ENCODE data around the gene DOCK9.

DOCK9 gene

GRCh38 chr13:98878486-98879126 is 99.3 kb downstream of the DOCK9 start:
- Histone ChIP-seq H3K9me3 (ENCODE audit: severe bottlenecking) (peaks cover 3% of the 10 kb centered on the region), H3K27ac (peak overlapping the region; percentile 42), H3K4me3 (ENCODE audit: low read depth, low read length) (no peak overlapping the region), H3K27me3 (ENCODE audit: insufficient read depth, low read depth, severe bottlenecking) (no peaks in the 10 kb centered on the region), H3K36me3 (peaks cover 70% of the 10 kb centered on the region)
- DNase-seq: peak; percentile 36
- no peak for TF ChIP-seq CTCF (IDR thresholded peaks at IDR 0.05; ENCODE audit: low read depth, low read length)

- Histone ChIP-seq H3K36me3 (peaks cover 69% of the 10 kb centered on the region), H3K4me3 (ENCODE audit: low read depth, low read length) (no peak overlapping the region), H3K9me3 (ENCODE audit: severe bottlenecking) (peaks cover 8% of the 10 kb centered on the region), H3K27ac (peak overlapping the region; percentile 42), H3K27me3 (ENCODE audit: insufficient read depth, low read depth, severe bottlenecking) (no peaks in the 10 kb centered on the region)
- no peak for TF ChIP-seq CTCF (IDR thresholded peaks at IDR 0.05; ENCODE audit: low read depth, low read length)
- DNase-seq: peak; percentile 79
Measured at GRCh38 chr13:98877936-98878335, 99.9 kb downstream of the DOCK9 start.

GRCh38 chr13:98877466-98877865 is 100.4 kb downstream of the DOCK9 start:
- Histone ChIP-seq H3K4me3 (ENCODE audit: low read depth, low read length) (no peak overlapping the region), H3K27ac (no peak overlapping the region; the same call in 1 of the 2 replicates), H3K27me3 (ENCODE audit: insufficient read depth, low read depth, severe bottlenecking) (no peaks in the 10 kb centered on the region), H3K36me3 (peaks cover 67% of the 10 kb centered on the region), H3K9me3 (ENCODE audit: severe bottlenecking) (peaks cover 8% of the 10 kb centered on the region)
- no peak for TF ChIP-seq CTCF (IDR thresholded peaks at IDR 0.05; ENCODE audit: low read depth, low read length)
- no peak for DNase-seq

GRCh38 chr13:98875146-98875729 is 102.6 kb downstream of the DOCK9 start:
- no peak overlapping the region for H3K27ac ChIP-seq
- no peaks in the 10 kb centered on the region for H3K27me3 ChIP-seq (ENCODE audit: insufficient read depth, low read depth, severe bottlenecking)
- peaks cover 8% of the 10 kb centered on the region for H3K9me3 ChIP-seq (ENCODE audit: severe bottlenecking)
- no peak for DNase-seq
- no peak for TF ChIP-seq CTCF (IDR thresholded peaks at IDR 0.05; ENCODE audit: low read depth, low read length)
- H3K4me3 ChIP-seq (ENCODE audit: low read depth, low read length): no peak overlapping the region
- H3K36me3 ChIP-seq: peaks cover 52% of the 10 kb centered on the region

GRCh38 chr13:98874029-98874397 is 103.9 kb downstream of the DOCK9 start:
- TF ChIP-seq CTCF (IDR thresholded peaks at IDR 0.05; ENCODE audit: low read depth, low read length): no peak
- no peak for DNase-seq
- H3K36me3 ChIP-seq: peaks cover 40% of the 10 kb centered on the region
- peaks cover 8% of the 10 kb centered on the region for H3K9me3 ChIP-seq (ENCODE audit: severe bottlenecking)
- H3K4me3 ChIP-seq (ENCODE audit: low read depth, low read length): no peak overlapping the region
- no peak overlapping the region for H3K27ac ChIP-seq
- H3K27me3 ChIP-seq (ENCODE audit: insufficient read depth, low read depth, severe bottlenecking): no peaks in the 10 kb centered on the region
